H1 (cell line): ENCODE measurements around the gene PHEX. TPM values are rescaled to one million over a fixed set of nuclear protein-coding genes. Genes with fewer than 3 reads are reported as not detected.

Experiments used
- CTCF ChIA-PET: fragments of 300-600 bp; sonication (Branson Sonifier 250); formaldehyde crosslinking; loops from one replicate; lab custom pipeline; 2021; ENCODE audit not compliant: partially characterized antibody; lab: Charles Lee
- POLR2A ChIA-PET: fragments of 300-600 bp; sonication (Branson Sonifier 250); formaldehyde crosslinking; loops from one replicate; lab custom pipeline; 2021; ENCODE audit warnings: inconsistent platforms; ENCODE audit not compliant: partially characterized antibody; lab: Charles Lee
- DNase-seq, 2 experiments: peaks; one replicate each; pipeline versions ENCODE4 v3.0.0 to v3.0.0-alpha.2; 2010 to 2022; ENCODE audit warnings: low spot score in 2 of 2, low read depth in 1 of 2, mixed read lengths in 1 of 2
- FAIRE-seq: peaks from 2 replicates; lab custom pipeline; 2011; peaks lifted over from hg19 to GRCh38; lab: Jason Lieb, UNC
- H2AFZ ChIP-seq: 2 replicates; pipeline ENCODE4 v1.8.1; 2012; ENCODE audit warnings: low read length, inconsistent platforms
- H2AK5ac ChIP-seq: 2 replicates; pipeline ENCODE4 v1.6.1; 2013; ENCODE audit warnings: low read depth, low read length
- H2BK120ac ChIP-seq: replicated peaks from 2 replicates; pipeline ENCODE3; 2013; ENCODE audit warnings: low read depth, low read length, inconsistent platforms
- H2BK12ac ChIP-seq: 2 replicates; pipeline ENCODE4 v1.6.1; 2013; ENCODE audit warnings: low read depth, low read length
- H2BK15ac ChIP-seq: 2 replicates; pipeline ENCODE4 v1.6.1; 2013; ENCODE audit warnings: low read length
- H2BK20ac ChIP-seq: 2 replicates; pipeline ENCODE4 v1.6.1; 2013; ENCODE audit warnings: low read length
- H2BK5ac ChIP-seq: 2 replicates; pipeline ENCODE4 v1.6.1; 2013; ENCODE audit warnings: low read depth, low read length
- H3K14ac ChIP-seq: 2 replicates; pipeline ENCODE4 v1.6.1; 2013; ENCODE audit warnings: inconsistent platforms; ENCODE audit not compliant: insufficient read length
- H3K18ac ChIP-seq: 2 replicates; pipeline ENCODE4 v1.6.1; 2013; ENCODE audit warnings: low read length; ENCODE audit errors: extremely low read depth
- H3K23ac ChIP-seq: 2 replicates; pipeline ENCODE4 v1.6.1; 2013; ENCODE audit warnings: inconsistent platforms; ENCODE audit not compliant: insufficient read length
- H3K23me2 ChIP-seq: 2 replicates; pipeline ENCODE4 v1.6.1; 2013; ENCODE audit warnings: low read depth, low read length
- H3K27ac ChIP-seq: 2 replicates; pipeline ENCODE4 v1.6.1; 2011; ENCODE audit warnings: low read depth, low read length, inconsistent platforms
- H3K27me3 ChIP-seq, 4 experiments: replicated peaks in 1 of 4; 1 replicate in 1 of 4; 2 replicates in 3 of 4; pipeline versions ENCODE4 v1.6.1 to v1.8.1; 2011 to 2013; ENCODE audit warnings: low read length in 3 of 4, mild to moderate bottlenecking in 3 of 4, inconsistent platforms in 2 of 4, mixed read lengths in 2 of 4, moderate library complexity in 1 of 4; ENCODE audit not compliant: control insufficient read depth in 3 of 4, insufficient read depth in 3 of 4; ENCODE audit errors: extremely low read depth in 1 of 4
- H3K36me3 ChIP-seq, 4 experiments: 2 replicates each; pipeline versions ENCODE4 v1.6.1 to v1.8.1; 2011 to 2013; ENCODE audit warnings: mild to moderate bottlenecking in 4 of 4, low read length in 3 of 4, moderate library complexity in 2 of 4, control low read depth in 1 of 4, inconsistent platforms in 1 of 4; ENCODE audit not compliant: insufficient read depth in 4 of 4, control insufficient read depth in 2 of 4
- H3K4ac ChIP-seq: replicated peaks from 2 replicates; pipeline ENCODE3; 2013; ENCODE audit warnings: low read length, low read depth, mixed read lengths, inconsistent platforms; ENCODE audit not compliant: insufficient read length
- H3K4me1 ChIP-seq, 4 experiments: replicated peaks in 1 of 4; 1 replicate in 1 of 4; 2 replicates in 3 of 4; pipeline versions ENCODE4 v1.6.1 to v1.8.1; 2011 to 2013; ENCODE audit warnings: low read length in 3 of 4, inconsistent platforms in 2 of 4, mixed read lengths in 1 of 4; ENCODE audit not compliant: insufficient read depth in 4 of 4, control insufficient read depth in 3 of 4
- H3K4me2 ChIP-seq, 2 experiments: 2 replicates each; pipeline versions ENCODE4 v1.6.1 to v1.8.1; 2011 to 2013; ENCODE audit warnings: low read depth in 2 of 2, low read length in 2 of 2, control low read depth in 1 of 2, inconsistent platforms in 1 of 2, mild to moderate bottlenecking in 1 of 2; ENCODE audit not compliant: insufficient read depth in 1 of 2
- H3K4me3 ChIP-seq, 4 experiments: fragments of 200-600, 300-600 bp in 1 of 4; sonication (generic), shearing (Covaris generic), sonication (Bioruptor Twin) in 1 of 4; 2 replicates each; pipeline versions ENCODE4 v1.5.1 to v1.8.1; 2011 to 2016; ENCODE audit warnings: low read length in 4 of 4, low read depth in 3 of 4, control low read depth in 2 of 4, inconsistent platforms in 2 of 4, mild to moderate bottlenecking in 2 of 4, mixed read lengths in 1 of 4, moderate library complexity in 1 of 4; ENCODE audit not compliant: insufficient read depth in 2 of 4; ENCODE audit errors: extremely low read depth in 1 of 4
- H3K56ac ChIP-seq: replicated peaks from 2 replicates; pipeline ENCODE3; 2013; ENCODE audit warnings: low read depth, mild to moderate bottlenecking, mixed read lengths, low read length, inconsistent platforms; ENCODE audit not compliant: insufficient read length
- H3K79me1 ChIP-seq: 2 replicates; pipeline ENCODE4 v1.6.1; 2013; ENCODE audit warnings: low read depth, low read length, control low read depth
- H3K79me2 ChIP-seq, 2 experiments: 2 replicates each; pipeline versions ENCODE4 v1.6.1 to v1.8.1; 2012 to 2013; ENCODE audit warnings: low read length in 2 of 2, mild to moderate bottlenecking in 2 of 2, inconsistent platforms in 1 of 2; ENCODE audit not compliant: insufficient read depth in 2 of 2, control insufficient read depth in 1 of 2
- H3K9ac ChIP-seq, 4 experiments: replicated peaks in 1 of 4; 1 replicate in 1 of 4; 2 replicates in 3 of 4; pipeline versions ENCODE4 v1.6.1 to v1.8.1; 2011 to 2013; ENCODE audit warnings: low read depth in 3 of 4, low read length in 3 of 4, control low read depth in 2 of 4, mild to moderate bottlenecking in 2 of 4, moderate library complexity in 2 of 4, inconsistent platforms in 1 of 4; ENCODE audit errors: extremely low read depth in 1 of 4
- H3K9me3 ChIP-seq, 2 experiments: 2 replicates each; pipeline versions ENCODE4 v1.6.1 to v1.8.1; 2012 to 2013; ENCODE audit warnings: mild to moderate bottlenecking in 2 of 2, moderate library complexity in 2 of 2, control low read depth in 1 of 2, inconsistent platforms in 1 of 2, low read depth in 1 of 2, low read length in 1 of 2, mixed read lengths in 1 of 2; ENCODE audit not compliant: insufficient read depth in 2 of 2
- H4K20me1 ChIP-seq, 2 experiments: replicated peaks in 1 of 2; 2 replicates each; pipeline versions ENCODE3 to v1.8.1; 2011 to 2013; ENCODE audit warnings: inconsistent platforms in 2 of 2, low read length in 2 of 2, mild to moderate bottlenecking in 1 of 2; ENCODE audit not compliant: insufficient read depth in 2 of 2, control insufficient read depth in 1 of 2
- H4K5ac ChIP-seq: 2 replicates; pipeline ENCODE4 v1.6.1; 2013; ENCODE audit warnings: low read length, low read depth, mixed read lengths, inconsistent platforms; ENCODE audit not compliant: insufficient read length
- H4K8ac ChIP-seq: 2 replicates; pipeline ENCODE4 v1.8.0; 2013; ENCODE audit warnings: mild to moderate bottlenecking, moderate library complexity, low read length, inconsistent platforms; ENCODE audit not compliant: insufficient read depth; ENCODE audit errors: extremely low read depth
- H4K91ac ChIP-seq: replicated peaks from 2 replicates; pipeline ENCODE3; 2013; ENCODE audit warnings: low read length, mixed read lengths, inconsistent platforms; ENCODE audit not compliant: insufficient read length
- NRF1 ChIP-seq: IDR thresholded peaks from 2 replicates; pipeline ENCODE4 v1.6.1; 2011; ENCODE audit warnings: mild to moderate bottlenecking, low read depth, low read length, improper control_type of control experiment
- POU5F1 ChIP-seq: IDR thresholded peaks from 2 replicates; pipeline ENCODE4 v1.6.1; 2011; ENCODE audit warnings: low read depth, mild to moderate bottlenecking, low read length, moderate library complexity
- RAD21 ChIP-seq, 2 experiments: IDR thresholded peaks in 1 of 2; conservative IDR thresholded peaks in 1 of 2; 2 replicates each; pipeline ENCODE4 v1.6.1; 2011; ENCODE audit warnings: low read depth in 2 of 2, low read length in 2 of 2, improper control_type of control experiment in 1 of 2, inconsistent platforms in 1 of 2, mild to moderate bottlenecking in 1 of 2, moderate library complexity in 1 of 2
- SIRT6 ChIP-seq: IDR thresholded peaks from one replicate; pipeline ENCODE4 v1.7.1; 2012; ENCODE audit warnings: low read length, inconsistent platforms
- SIX5 ChIP-seq: IDR thresholded peaks from 2 replicates; pipeline ENCODE4 v1.6.1; 2011; ENCODE audit warnings: mild to moderate bottlenecking, low read depth, low read length
- WGBS, 2 experiments: shearing (Covaris generic) in 1 of 2; methylation state at CpG; one replicate each; pipeline versions ENCODE4 v1.1.6 to v1.1.7; 2013 to 2015; ENCODE audit warnings: low lambda C conversion rate in 2 of 2, mixed read lengths in 2 of 2, inconsistent platforms in 1 of 2, low coverage in 1 of 2, missing lambda C conversion rate in 1 of 2; ENCODE audit not compliant: insufficient replicate concordance in 2 of 2, insufficient coverage in 1 of 2, insufficient read length in 1 of 2; ENCODE audit errors: extremely low coverage in 1 of 2, missing lambda C conversion rate in 1 of 2; 5-methylcytosine and 5-hydroxymethylcytosine counted together
- polyA plus RNA-seq, 7 experiments: library from polyadenylated mRNA; depleted of rRNA in 3 of 7; stranded (reverse) in 5 of 7; unstranded in 2 of 7; fragments of >200 nt in 5 of 7; fragments of 200-250 nt in 2 of 7; gene quantifications; 1 replicate in 5 of 7; 2 replicates in 1 of 7; 4 replicates in 1 of 7; pipeline versions ENCODE4 v1.2.1 to v1.2.3, GENCODE V29; 2011 to 2013; ENCODE audit warnings: missing spikeins in 2 of 7, mixed read lengths in 2 of 7
- total RNA-seq: library from RNA; stranded (reverse); fragmentation: NEBNext Ultra II Directional; extraction: Animal tissue kit (Norgen Biotek cat#: 25700); gene quantifications from 2 replicates; pipeline ENCODE4 v1.2.1, GENCODE V29; 2021

Gene PHEX
- total and polyA plus RNA-seq, 2 of the 8 experiments (the other 6 are each of a cell fraction or from before 2014, with no cell fraction given) = 0.03 to 0.11 TPM

DNA sequence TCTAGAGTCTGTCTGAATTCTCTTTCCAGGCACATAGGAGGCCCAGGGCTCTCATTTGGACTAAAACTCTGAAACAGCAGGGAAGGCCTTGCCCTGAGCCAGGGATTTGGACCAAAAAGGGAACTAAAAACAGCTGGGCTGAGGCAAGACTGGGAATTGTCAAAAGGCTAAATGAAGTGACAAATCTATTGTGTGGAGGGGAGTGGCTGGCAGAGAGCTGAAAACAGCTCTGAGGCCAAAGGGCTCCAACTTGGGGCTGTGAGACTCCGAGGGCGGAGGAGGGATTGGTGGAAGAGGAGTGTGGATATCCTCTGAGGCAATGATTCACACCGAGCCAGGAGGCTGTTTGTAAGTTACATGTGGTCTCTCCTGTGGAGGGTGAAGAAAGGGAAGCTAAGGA, 63.2 kb downstream of the PHEX start:
- H3K18ac ChIP-seq = no peak overlapping the region

More for the DNA sequence above, 63.2 kb downstream of the PHEX start:
- TF ChIP-seq SIX5 (no peak), SIRT6 (no peak), NRF1 (no peak), POU5F1 (no peak), RAD21 (IDR thresholded peaks at IDR 0.05 in 1 of 2, conservative IDR thresholded peaks at IDR 0.05 in 1 of 2; ENCODE audit: low read depth in 2 of 2, low read length in 2 of 2) (no peak)
- no peak overlapping the region for H3K23ac ChIP-seq
- no peak overlapping the region for H3K9ac ChIP-seq
- no CpG with 5 or more reads among the region's 3 CpGs for WGBS, 2 experiments
- no peak overlapping the region for H2BK120ac ChIP-seq
- 0 out of 2 replicates have a peak overlapping the region, but pooled peaks have one; percentile 32 for H2AFZ ChIP-seq
- no peaks in the 10 kb centered on the region for H3K79me1 ChIP-seq
- no peaks in the 10 kb centered on the region for H3K9me3 ChIP-seq
- H2BK12ac ChIP-seq = no peak overlapping the region
- no peaks in the 10 kb centered on the region for H3K79me2 ChIP-seq
- H3K4me1 ChIP-seq = no peaks in the 10 kb centered on the region
- H2BK5ac ChIP-seq = no peak overlapping the region
- H4K20me1 ChIP-seq = no peaks in the 10 kb centered on the region
- H2AK5ac ChIP-seq = no peak overlapping the region
- H3K4me3 ChIP-seq = no peak overlapping the region
- ChIA-PET POLR2A (no interaction called here), CTCF (interaction anchor here (1.1 to 1.8 kb wide), 3 partner anchors 13 to 110 kb away, joined by 3 to 5 read pairs (median 5); no protein-coding TSS in a partner anchor)
- H3K4me2 ChIP-seq = no peak overlapping the region
- no peak overlapping the region for H3K14ac ChIP-seq
- no peaks in the 10 kb centered on the region for H3K36me3 ChIP-seq
- H2BK20ac ChIP-seq = no peak overlapping the region
- H4K91ac ChIP-seq = no peak overlapping the region
- DNase-seq (no peak), FAIRE-seq (no peak)
- H4K5ac ChIP-seq = no peak overlapping the region
- no peak overlapping the region for H3K4ac ChIP-seq
- H2BK15ac ChIP-seq = no peak overlapping the region
- H3K56ac ChIP-seq = no peak overlapping the region
- H4K8ac ChIP-seq = no peak overlapping the region
- H3K27me3 ChIP-seq = no peaks in the 10 kb centered on the region
- no peak overlapping the region for H3K27ac ChIP-seq
- no peaks in the 10 kb centered on the region; the same call in 1 of the 2 replicates for H3K23me2 ChIP-seq
